NCI-H526 treated with DMSO at 0.1 percent for 48 hours (cell line): Measurements from ENCODE around the gene IFITM10.

Experiments
- DNase-seq: peaks from one replicate; lab custom pipeline; 2025; lab: John Stamatoyannopoulos, UW

Gene IFITM10

DNA sequence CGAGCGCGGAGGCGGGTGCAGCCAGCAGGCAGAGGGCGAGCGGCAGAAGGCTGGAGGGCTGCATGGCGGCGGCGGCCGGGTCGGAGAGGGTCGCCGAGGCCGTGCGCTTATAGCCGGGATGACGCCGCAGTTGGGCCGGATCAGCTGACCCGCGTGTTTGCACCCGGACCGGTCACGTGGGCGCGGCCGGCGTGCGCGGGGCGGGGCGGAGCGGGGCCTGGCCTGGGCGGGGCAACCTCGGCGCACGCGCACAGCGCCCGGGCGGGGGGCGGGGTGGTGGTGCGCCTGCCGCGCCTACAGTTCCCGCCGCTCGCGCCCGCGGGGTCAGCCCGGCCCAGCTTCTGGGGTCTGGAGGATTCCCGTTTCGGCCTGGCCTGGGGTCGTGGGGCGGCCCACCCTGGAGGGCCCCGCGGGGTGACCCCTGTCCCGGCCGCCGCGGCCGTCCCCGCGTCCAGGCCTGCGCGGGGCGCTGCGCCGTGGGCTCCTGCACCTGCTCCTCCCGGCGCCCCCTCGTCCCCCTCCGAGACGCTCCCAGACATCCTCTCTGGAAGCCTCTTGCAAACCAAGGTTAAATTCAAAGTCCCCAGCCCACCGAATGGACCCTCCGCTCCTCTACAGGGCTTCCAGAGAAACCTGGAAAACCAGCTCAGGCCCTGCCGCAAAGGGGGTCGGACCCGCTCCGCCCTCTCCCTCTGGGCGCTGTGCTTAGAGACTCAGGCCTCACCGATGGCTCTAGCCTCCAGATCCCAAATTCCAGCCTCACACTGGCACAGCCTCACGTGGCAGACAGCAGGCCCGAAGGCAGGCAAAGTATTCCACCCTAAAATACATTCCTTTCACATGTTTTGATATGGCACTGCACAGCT, 13.6 kb upstream of the IFITM10 start, which contains the start of gene CTSD:
Gene CTSD, minus strand, starts transcription at position 132 of the 866 bp plus-strand sequence. Its CDS starts 68 bp downstream, at position 64.
- peak; percentile 40 for DNase-seq

DNA sequence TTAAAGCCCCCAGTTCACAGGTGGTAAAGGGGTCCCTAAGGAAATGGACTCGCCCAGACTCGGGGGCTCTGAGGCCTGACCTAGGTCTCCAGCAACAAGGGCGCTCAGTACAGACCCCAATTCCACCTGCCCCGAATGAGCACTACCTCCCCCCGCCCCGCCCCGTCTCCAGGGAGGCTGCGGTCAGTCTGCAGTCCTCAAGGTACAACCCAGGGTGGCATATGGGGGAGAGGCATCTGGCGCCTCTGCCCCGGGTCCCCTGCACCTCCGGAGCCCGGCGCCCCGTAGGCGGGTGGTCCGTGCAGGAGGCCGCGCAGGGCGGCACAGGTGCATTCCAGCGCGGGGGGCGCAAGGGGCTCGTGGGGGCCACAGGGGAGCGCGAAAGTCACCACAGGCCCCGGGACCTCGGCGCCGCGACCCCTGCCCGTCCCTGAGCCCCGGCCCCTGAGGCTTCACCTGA, 13.0 kb upstream of the IFITM10 start:
- no peak for DNase-seq

DNA sequence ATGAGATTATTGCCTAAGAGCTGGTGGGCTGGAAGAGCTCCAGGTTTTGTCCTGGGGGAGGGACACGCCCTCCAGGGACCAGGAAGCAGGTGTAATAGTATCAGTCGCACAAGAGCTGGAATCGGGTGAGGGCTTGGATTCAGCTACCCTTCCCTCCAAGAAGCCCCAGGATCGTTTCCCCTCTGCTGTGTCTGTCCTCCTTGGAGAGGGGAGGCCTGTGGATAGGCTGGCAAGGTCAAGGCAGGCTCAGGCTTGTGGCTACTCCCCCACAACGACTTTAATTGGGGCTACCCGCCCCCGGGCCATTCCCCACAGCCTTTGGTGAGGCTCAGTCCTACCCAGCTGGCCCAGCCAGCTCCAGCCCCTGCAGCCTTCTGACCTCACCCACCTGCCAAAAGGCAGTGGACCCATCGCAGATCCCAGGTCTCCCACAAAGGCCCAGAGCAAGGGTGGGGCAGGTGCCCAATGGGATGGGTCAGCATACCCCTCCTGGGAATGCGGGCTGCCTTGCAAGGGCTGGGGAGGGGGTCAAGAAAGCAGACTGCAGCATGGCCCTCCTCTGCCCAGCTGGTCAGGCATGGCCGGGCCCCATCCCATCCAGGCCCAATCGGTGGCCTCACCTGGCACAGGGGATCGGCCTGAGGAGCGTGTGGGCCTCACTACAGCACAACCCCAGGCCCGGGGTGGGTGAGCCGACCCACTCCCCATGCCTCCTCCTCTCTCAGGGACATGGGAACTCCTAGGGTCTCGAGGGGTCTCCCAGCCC, 12.3 kb upstream of the IFITM10 start:
- no peak for DNase-seq

DNA sequence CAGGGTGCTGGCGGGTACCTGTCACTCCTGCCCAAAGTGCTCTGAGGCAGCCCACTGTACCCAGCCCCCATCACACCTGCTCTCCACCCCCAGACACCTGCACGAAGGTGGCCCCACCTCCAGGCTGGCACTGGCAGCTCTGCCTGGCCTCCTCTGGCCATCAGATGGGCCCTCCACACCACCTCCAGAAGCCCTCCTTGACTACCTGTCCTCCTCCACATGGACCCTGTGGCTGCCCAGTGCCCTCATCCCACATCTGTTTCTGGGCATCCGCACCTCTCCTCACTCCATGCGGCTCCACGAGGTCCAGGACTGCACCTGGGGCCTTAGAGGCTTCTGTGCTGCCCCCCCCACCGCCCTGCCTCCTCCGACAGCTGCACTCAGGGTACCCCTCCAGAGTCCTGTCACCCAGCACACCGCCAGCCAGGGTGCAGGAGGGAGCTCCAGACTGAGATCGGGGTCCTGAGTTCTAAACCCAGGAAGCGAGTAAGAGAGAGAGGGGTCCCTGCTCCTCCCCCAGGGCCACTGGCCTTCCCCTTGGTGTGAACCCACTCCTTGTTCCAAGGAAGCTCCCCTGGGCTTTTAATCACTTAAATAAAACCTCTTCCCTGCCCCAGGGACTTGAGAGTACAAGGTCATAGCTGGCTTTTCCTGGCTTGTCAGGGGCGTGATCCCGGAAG, 11.6 kb upstream of the IFITM10 start:
- DNase-seq, result no peak

DNA sequence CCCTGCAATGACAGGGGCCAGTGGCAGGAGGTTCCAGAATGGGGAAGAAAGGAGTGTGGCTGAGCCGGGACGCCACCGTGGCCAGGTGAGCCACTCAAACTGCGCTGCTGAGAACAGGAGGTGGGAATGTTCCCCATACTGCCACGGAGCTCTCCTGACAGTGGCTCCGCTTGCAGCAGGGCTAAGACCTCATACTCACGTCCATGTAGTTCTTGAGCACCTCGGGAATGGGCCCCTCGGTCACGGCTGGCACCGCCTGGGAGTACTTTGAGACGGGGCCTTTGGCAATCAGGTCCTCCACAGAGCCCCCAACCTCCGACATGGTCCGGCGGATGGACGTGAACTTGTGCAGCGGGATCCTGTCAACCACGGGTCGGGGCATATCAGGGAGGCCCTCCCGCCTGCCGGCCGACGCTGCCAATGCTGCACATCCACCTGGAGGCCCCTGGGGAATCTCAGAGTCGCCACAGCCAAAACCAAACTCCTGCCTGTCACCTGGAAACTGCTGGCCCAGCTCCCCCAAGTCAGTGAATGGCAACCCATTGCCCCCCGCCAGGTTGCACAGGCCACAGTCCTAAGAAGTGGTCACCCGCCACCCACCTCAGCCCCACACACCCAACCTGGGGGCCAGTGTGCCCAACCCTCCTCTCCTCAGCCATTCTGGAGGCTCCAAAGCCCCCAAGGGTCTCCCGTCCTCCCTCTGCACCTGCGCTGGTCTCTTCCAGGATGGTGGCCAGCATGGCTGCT, 10.9 kb upstream of the IFITM10 start:
- DNase-seq, result no peak

DNA sequence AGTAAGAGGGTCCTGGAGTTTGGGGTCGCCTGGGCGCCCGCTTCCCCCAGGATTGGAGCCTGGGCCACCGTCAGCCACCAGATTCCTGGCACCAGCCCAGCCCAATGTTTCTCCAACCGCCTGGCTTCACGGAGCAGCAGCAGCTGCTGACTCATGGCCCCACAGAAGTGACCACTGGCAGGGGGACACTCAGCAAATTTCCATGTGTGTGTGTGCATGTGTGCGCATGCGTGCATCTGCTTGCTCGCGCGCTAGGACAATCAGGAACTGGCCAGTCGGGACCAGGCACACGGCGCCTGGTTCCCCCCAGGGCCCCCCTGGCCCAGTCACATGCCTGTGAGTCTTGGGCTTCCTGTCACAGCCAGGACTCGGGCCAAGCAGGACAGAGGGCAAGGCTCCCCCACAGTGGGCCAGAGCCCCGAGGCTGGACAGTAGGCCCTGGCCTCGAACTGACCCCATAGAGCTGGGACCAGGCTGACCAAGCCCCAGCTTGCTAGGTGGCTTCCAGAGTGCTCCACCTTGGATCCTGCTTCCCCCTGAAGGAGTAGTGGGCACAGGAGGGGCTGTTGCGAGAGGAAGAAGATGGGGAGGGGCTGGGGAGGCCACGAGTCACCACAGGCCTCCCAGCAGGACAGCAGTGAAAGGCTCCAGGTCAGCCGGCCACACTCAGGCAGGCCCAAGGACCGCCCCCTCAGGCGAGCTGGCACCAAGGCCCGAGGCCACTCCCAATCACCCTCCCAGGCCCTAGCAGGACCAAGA, 10.1 kb upstream of the IFITM10 start:
- DNase-seq, result no peak

DNA sequence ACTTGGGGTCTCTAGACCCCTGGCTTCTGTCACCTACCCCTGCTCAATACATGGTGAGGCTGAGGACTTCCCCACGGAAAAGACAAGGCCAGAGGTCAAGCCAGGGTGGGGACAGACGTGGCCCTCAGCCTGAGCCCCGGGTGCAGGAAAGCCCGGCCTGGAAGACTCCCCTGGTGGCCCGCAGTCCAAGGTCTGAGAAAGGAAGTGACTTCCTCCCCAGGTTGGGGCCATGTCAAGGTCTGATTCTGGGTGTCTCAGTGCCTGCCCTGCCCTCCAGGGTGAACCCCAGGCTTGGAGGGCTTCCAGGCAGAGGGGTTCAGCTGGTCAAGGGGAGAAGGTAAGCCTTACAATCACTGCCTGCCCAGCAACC, 9.4 kb upstream of the IFITM10 start:
- no peak for DNase-seq

DNA sequence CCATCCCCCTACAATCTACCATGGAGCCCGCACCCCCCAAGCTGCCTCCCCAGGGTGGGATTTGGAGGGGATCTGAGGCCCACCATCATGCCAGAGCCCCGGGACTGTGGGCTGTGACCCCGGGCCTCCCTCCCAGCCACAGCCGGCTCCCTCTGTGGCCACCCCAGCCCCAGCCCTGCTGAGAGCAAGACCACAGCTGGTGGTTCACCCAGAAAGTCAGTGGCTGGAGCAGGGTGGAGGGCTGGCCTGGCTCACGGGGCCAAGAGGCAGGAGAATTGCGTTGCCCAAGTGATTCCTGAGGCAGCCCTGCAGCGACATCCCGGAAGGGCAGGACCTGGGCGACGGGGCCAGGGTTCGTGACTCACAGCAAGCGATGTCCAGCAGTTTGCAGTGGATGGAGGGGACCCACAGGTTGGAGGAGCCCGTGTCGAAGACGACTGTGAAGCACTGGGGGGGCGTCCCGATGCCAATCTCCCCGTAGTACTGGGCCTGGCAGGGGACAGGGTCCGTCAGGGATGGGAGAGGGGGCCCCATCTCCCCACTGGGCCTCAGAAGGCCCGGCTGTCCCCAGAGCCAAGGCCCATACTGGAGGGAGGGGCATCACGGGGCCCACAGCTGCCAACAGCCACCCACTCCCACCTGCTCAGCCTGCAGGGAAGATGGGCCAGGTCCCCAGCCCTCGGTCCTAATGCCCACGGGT, 8.9 kb upstream of the IFITM10 start:
- no peak for DNase-seq

DNA sequence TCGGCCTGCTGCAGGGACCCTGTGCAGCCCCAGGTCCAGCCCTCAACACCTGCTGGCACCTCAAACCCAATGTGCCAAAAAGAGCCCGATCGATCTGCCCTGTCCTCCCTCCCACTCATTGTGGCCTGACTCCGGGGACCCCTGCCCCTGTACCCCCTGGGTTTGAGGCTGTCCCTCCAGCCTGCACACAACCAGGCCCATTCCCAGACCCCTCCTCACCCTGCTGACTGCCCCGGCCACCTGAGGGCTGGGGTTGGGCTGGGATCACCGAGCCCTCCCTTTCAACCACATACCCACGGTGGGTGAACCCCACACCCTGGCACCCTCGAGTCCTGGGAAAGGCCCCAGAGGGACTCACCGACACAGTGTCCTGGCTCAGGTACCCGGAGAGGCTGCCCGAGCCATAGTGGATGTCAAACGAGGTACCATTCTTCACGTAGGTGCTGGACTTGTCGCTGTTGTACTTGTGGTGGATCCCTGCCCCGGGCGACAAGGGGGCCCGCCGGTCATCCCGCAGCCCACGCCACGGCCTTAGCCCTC, 8.3 kb upstream of the IFITM10 start:
- no peak for DNase-seq

DNA sequence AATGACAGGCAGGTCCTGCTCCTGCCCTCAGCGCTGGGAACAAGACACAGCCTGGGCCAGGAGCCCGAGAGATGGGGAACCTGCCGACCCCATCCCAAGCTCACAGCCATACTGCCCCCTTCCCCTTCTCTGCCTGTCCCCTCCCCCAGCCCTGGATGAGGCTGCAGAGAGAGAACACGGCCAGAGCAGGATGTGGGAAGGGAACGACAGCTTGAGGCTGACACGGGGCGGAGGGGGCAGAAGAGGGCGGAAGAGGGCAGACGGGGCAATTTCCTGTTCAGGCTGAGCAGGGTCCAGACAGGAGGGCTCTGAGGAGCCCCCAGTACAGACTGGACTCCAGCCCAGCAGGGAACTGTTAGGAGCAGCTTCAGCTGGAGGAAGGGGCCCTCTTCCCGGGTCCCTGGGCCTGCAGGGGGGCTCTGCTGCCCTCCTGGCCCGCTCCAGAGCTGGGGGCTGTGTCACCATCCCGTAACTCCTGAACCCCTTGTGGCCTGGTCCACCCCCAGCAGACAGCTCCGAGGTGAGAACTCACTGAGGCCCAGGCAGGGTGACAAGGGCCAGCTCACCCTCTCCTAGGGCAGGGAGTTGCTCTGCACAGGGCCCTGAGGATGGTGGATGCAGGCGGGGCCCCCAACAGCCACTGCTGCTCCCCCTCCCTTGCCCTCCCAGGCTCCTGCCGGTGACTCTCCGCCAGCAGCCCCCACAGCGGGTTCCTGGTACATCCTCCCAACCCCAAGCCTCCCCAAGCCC, 7.6 kb upstream of the IFITM10 start:
- no peak for DNase-seq

DNA sequence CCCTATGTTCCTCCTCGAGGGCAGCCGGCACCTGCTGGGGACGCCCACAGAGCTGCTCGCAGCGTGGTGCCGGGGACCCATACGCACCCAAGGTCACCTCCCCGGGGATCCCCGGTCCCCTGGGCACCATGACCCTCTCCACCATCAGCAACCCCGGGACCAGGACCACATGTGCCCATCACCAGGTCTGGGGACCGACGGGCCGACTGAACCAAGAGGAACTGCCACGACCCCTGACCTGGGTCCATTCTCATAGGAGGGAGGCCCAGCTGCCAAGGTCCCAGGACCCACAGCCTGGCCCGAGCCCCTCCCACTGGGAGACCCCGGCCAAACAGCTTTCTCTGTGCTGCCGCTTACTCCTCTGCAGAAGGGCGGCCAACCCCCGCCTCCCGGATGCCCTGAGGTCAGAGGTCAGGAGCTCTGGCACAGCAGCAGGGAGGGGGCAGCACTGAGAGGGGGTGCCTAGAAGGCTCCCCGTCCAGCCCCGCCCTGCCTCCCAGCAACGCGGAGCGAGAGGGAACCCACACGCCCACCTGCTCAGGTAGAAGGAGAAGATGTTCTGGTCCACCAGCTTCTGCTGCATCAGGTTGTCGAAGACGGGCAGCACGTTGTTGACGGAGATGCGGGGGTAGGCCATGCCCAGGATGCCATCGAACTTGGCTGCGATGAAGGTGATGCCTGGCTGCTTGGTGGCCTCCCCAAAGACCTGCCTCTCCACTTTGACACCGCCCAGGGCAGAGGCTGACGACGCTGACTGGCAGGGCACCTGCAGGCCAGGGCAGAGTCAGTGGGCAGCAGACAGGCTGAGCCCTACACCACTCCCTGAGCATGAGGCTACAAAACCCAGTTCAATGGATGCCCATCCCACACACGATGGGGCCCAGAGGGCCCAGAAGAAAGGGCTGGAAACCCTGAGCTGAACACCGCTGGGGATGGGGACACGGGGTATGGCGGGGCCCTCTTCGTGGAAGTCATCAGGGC, 6.7 kb upstream of the IFITM10 start:
- no peak for DNase-seq

DNA sequence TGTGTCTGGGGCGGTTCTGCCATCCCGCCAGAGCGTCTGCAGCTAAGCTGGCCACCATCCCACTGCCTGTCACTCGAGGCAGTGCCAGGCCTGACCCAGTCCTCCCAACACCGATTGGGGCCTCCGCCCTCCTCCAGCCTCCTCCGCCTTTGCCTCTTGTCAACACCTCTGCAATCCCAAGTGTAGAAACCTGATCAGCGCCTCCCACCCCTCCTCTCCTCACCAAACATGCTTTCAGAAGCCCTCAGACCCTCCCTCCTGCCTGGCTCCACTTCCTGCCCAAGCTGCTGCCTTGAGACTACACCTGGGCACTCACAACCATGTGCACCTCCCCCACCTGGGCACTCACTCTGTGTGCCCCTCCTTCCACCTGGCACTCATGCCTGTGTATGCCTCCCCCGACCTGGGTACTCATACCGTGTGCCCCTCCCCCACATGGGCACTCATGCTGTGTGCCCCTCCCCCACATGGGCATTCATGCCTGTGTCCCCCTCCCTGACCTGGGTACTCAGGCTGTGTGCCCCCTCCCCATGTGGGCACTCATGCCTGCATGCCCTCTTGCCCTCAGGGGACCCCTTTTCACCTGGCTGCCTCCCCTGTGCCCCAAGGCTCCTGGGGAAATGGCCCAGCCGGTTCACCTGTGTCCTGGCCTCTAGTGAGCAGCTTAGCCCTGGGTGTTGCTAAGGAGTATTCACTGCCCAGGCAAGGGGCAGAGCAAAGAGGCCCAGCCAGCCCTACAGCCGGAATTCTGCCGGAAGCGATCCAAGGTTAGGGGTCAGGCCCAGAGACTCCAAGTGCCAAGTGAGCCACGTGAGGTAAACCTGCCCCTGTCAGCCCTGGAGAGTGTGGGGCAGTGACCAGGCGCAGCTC, 5.5 kb upstream of the IFITM10 start:
- no peak for DNase-seq

DNA sequence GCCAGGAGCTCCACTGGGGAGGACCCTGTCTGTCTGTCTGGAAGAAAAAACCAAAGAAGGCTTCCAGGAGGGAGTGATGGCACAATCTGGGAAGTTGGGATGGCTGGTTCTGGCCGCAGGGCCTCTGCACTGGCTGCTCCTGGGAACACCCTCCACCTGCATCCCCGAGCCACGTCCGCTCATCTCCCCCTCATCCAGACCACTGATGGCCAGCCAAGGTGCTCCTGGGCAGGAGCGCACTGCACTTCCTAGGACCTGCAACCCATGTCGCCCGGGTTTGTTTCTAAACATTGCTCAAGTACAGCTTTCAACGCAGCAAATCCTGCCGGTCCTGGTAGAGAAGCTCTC, 4.9 kb upstream of the IFITM10 start:
- DNase-seq, result no peak

DNA sequence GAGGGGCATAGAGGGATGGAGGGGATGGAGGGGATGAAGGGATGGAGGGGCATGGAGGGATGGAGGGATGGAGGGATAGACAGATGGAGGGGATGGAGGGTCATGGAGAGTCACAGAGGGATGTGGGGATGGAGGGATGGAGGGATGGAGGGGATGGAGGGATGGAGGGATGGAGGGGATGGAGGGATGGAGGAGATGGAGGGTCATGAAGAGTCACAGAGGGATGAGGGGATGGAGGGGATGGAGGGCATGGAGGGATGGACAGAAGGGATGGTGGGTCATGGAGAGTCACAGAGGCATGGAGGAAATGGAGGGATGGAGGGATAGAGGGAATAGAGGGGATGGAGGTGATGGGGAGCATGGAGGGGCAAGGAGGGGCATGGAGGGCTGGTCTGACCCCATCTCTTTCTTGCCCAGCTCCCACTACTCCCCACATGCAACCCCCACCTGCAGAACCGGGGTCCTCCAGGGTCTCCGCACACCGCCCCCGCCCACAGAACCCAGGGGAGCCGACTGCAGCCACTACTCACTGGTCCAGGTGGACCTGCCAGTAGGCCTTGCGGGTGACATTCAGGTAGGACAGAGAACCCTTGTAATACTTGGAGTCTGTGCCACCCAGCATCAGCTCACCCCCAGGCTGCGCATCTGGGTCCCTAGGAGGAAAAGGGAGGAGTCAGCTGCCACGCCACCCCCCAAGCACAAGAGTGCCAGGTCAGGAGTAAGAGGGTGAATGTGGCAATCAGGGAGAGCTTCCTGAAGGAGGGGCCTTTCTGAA, 4.2 kb upstream of the IFITM10 start:
- DNase-seq, result no peak

DNA sequence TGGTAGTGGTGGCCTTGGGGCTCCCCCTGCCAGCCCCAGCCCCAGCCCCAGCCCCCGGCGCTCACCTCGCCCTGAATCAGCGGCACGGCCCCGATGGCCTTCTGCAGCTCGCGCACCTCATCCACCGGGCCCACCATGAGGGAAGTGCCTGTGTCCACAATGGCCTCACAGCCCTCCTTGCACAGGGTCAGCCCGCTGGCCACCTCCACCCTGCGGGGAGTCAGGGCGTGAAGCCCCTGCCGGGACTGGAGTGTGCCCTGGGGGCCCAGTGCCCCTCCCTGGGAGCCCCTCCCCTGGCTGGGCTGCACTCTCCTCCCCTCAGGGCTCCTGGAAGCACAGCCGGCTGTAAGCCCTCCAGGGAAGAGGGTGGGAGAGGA, 3.5 kb upstream of the IFITM10 start:
- DNase-seq, result no peak

DNA sequence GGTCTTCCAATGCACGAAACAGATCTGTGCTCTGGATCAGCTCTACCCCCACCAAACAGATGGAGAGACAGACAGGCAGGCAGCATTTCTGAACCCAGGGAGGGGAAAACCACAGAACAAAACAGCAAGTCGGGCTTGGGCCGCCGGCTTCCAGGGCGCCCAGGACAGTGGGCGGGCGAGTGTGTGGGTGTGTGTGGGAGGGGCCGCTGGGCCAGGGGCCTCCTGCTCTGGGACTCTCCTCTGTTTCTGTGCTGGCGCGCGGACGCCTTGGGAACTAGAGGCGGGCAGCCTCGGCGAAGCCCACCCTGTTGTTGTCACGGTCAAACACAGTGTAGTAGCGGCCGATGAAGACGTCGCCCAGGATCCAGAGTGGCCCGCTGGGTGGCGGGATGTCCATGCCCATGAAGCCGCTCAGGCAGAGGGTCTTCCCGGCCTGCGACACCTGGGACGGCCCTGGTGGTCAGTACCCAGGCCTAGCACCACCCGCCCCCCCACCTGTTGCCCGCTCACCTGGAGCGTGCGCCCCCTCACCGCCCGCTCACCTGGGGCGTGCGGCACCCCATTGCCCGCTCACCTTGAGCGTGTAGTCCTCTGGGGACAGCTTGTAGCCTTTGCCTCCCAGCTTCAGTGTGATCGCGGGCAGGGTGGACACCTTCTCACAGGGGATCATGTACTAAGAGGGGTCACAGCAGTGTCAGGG, 3.0 kb upstream of the IFITM10 start:
- DNase-seq, result no peak
